ENCODE measurements around the gene FYB2.

- TF ChIP-seq CTCF (IDR thresholded peaks at IDR 0.05 in 2 of 3, conservative IDR thresholded peaks at IDR 0.05 in 1 of 3; ENCODE audit: borderline replicate concordance in 1 of 3, insufficient read depth in 1 of 3, low read depth in 2 of 3, low read length in 2 of 3) (no peak), SP1 (IDR thresholded peaks at IDR 0.05; ENCODE audit: low read depth) (no peak), CBX3 (IDR thresholded peaks at IDR 0.05; ENCODE audit: low read depth) (no peak), RAD21 (IDR thresholded peaks at IDR 0.05; ENCODE audit: low read depth) (no peak), ZNF274 (IDR thresholded peaks at IDR 0.05; ENCODE audit: low read depth, low read length) (no peak)
These were observed 2.3 kb downstream of the FYB2 start for GRCh38 chr1:56816909-56817308.
